ENCODE data around the gene ZBTB46.
"Not testable (repeated sequence)": the region's sequence is repeated elsewhere in the genome, so short reads cannot be mapped to it uniquely, and the experiment has no call there.

The ZBTB46 gene

DNA sequence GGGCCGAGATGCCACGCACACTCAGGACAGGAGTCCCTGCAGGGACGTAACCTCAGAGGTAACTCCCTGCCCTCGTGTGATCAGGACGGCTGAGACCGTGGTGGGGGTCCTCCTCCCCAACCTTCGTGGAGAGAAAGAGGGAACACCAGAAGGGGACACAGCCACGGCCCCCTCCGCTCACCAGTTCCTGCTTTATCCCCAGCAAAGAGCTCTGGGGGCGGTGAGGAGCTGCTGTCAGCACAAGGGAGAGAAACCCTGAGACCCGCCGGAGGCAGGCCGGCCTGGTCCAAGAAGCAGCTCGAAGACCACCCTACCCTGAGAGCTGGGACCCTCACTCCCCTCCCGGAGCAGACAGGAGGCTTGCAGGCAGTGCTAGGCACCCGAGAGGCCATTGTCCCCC is 47.1 kb downstream of the ZBTB46 start:
- peak; percentile 13 for DNase-seq

DNA sequence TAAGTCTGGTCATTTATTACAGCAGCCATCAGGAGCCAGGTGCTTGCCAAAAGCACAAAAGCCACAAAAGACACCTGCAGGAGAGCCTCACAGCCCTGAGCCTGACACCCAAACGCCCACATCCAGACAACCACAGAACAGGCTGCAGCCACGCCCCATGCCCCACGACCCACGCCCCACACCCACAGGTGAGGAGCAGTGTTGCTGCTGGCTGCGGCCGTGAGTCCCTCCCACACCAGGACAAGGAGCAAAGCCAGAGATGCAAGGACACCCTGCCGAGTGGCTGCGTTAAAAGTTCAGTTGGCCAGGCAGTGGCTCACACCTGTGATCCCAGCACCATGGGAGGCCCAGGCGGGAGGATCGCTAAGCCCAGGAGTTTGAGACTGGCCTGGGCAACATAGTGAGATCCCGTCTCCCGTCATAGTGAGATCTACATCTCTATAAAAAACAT is 48.5 kb downstream of the ZBTB46 start:
- DNase-seq, result peak; percentile 18

DNA sequence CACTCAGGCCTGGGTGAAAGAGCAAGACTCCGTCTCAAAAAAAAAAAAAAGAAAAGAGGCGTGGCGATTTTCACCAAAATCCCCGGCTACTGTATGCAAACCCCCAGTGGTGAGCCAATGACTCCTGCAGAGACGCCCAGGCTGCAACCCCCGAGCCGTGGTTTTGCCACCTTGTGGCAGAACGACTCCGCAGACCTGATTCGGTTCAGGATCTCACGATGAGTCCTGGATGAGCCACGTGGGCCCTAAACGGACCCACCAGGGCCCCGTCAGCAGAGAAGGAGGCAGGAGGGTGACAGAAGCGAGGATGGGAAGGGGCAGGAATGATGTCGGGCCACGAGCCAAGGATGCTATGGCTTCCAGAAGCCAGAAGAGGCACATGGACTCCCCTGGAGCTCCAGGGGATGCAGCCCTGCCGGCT is 49.0 kb downstream of the ZBTB46 start:
- DNase-seq, result peak; percentile 83

DNA sequence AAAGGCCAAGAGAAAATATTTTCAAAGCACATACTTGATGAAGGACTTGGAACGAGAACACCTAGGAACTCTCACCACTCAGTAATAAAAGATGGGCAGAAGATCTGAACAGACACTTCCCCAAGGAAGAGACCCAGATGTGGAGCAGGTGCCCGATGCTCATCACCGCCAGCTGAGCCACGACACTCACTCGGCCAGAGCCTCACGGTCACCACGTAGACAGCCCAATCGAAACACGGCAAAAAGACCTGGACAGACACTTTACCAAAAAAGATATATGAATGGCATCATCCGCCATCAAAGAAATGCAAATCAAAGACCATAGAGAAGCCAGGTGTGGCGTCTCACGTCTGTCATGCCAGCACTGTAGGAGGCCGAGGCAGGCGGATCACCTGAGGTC is 49.9 kb downstream of the ZBTB46 start:
- peak; percentile 1 for DNase-seq

DNA sequence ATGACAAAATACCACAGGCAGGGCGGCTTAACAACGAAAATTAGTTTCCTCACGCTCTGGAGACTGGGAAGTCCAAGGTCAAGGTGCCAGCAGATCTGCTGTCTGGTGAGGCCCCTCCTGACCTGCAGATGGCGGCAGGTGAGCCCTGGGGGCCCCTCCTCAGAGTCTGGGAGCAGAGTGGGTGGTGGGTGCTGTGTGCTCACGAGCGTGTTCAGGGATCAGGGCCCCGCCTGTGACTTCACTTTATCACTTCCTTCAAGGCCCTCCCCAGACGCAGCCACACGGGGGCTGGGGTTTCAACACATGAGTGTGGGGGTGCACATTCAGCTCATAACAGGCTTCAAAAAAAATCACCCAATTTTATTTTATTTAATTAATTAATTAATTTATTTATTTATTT is 52.2 kb downstream of the ZBTB46 start:
- DNase-seq, result peak; percentile 2

DNA sequence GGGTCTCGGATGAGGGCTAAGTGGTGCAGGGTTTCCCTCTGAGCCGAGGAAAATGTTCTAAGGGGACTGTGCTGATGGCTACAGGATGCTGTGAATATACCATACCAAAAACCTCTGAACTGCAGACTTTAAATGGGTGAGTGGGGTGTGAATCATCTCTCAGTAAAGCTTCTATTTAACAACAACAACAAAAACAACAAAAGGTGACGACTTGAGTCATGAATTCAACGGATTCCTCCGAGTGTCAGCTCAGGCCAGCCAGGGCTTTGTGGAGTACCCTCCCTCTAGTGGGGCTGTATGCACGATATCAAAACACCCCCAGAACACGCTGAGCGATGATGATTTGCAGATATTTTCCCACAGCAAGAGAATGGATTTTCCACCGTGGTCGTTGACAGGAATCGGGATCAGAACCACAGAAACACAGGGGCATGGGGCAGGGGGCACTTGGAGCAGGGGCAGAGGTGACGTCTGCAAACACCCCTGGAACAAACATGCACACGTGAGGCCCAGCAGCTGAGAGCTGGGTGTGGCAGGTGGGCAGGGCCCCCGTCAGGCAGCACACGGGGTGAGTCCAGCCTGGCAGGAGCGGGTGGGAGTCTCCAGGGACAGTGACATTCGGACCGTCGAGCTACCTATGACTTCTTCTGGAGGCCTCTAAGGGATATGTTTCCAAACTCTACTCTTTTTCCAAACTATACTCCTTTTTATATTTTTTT is 52.9 kb downstream of the ZBTB46 start:
- no peak for DNase-seq

DNA sequence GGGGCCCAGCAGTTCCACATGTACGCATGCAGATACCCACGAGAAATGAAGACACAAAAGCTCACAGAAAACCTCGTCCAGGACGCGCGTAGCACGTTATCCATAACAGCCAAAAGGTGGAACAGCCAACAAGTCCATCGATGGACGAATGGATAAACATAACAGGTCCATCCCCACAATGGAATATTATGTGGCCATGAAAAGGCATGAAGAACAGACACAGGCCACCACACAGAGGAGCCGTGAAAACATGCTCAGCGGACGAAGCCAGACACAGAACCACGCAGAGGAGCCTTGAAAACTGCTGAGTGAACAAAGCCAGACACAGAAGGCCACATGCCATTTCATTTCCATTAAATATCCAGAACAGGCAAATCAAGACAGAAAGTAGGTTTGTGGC is 53.5 kb downstream of the ZBTB46 start:
- DNase-seq, result peak; percentile 12

DNA sequence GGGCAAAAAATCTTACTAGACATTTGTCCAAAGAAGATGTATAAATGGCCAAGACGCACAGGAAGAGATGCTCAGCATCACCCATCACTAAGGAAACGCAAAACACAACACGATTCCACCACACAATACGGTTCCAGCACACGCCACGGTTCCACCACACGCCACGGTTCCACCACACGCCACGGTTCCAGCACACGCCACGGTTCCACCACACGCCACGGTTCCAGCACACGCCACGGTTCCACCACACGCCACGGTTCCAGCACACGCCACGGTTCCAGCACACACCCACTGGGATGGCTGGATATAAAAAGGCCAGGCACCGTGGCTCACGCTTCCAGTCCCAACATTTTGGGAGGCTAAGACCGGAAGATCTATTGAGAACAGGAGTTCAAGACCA is 54.2 kb downstream of the ZBTB46 start:
- not testable (repeated sequence) for DNase-seq

DNA sequence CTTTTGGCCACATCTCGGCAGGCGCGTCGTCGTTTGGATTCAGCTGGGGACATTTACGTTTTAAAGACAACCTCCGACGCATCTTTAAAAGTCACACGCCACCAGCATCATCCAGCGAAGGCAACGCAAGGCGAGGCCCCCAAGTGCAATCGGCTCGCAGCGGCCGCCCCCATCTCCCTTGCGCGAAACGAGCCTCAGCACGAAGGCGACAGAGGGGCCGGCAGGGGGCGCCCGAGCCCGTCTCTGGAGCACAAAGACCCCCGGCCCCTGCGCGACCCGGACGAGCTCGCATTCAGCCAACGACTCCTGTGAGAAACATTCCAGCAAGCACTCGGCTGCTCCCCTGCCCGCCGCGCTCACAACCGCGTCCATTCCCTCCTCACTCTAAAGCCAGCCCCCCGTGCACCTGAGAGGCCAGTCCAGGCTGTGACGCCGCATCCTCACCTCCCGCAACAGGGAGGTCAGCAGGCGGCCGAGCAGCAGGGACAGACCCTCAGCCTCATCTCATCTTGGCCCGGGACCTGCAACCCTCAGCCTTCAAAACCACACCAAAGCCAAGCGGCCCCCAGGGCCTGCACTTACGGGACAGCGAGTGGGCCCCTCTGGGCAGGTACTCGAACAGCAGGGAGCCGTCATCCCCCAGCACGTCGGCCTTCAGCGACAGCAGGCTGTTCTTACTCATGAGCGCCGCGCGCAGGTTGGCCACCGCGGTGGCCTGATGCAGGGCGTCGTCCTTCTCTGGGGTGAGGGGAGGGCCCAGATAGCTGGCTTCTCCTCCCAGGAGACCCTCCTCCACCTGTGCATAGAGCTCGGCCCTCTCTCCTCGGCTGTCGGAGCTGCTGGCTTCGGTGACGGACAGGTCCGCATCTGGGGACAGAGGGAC is 55.7 kb downstream of the ZBTB46 start:
- DNase-seq, result peak; percentile 22

DNA sequence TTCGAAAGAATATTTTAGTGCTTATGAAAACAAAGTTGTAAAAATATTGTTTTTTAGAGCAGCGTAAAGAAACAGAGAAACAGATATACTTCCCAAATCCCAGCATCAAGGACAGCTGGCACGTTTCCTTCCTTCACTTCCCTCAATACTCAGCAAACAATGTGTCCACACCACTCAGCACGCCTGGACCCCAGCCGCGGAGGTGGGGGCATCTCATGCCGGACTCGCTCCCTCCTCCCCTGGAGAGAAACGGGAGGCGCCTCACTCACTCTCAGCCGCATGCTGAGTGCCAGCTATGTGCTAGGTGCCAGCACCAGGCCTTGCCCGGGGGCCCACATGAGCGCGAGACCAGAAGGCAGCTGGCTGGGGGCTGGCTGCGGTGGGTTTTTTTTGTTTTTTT is 56.8 kb downstream of the ZBTB46 start:
- peak; percentile 7 for DNase-seq

DNA sequence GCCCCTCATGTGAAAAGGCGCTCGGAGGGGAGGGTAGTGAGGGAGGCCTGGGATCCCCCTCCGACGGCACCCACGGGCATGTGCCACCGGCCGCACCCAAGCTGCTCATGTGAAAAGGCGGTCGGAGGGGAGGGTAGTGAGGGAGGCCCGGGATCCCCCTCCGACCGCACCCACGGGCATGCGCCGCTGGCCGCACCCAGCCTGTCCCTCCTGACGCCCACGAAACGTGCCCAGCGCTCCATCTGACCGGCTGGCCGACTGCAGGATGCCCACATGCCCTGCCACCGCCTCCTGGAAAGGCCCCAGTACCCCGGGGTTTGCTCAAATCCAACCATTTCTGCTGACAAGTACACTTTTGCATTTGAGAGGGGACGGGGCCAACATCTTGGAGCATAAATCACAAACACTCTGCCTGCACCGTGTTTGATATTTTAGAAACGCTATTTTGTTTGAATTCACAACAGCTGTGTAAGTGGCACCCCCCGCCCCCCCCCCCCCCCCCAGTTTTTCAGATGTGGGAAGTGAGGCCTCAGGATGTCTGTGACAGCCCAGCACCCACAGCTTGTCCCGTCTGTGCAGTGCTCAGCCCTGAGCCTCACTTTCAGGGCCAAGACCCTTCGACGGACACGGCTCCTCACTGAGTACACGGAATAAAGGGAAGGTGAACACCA is 57.4 kb downstream of the ZBTB46 start:
- DNase-seq, result peak; percentile 14

DNA sequence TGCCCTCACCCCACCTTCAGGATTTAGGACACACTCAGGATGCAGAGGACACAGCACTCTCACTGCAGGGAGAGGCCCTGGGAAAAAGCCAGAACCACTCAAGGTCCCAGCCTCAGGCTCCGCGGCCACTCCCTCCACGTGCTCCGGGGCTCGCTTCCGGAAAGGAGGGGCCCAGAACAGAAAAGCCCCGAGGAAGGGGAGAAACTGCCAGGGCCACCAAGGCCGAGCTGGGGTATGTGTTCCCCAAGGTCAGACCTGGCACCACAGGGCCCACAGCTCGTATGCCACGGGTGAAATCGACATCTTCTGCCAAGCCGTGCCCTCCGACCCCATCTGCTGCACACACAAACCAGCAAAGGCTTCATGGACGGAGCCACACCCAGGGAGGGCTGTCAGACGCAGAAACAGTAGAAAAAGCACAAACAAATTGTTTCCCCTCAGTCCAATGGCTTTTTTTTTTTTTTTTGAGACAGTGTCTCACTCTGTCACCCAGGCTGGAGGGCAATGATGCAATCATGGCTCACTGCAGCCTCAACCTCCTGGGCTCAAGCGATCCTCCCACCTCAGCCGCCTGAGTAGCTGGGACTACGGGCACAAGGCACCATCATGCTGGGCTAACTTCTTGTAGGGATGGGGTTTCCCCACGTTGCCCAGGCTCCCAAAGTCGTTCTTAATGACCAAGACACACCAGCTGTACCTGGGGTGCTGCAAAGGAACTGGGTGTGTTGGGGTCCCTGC is 58.1 kb downstream of the ZBTB46 start:
- DNase-seq, result peak; percentile 11

DNA sequence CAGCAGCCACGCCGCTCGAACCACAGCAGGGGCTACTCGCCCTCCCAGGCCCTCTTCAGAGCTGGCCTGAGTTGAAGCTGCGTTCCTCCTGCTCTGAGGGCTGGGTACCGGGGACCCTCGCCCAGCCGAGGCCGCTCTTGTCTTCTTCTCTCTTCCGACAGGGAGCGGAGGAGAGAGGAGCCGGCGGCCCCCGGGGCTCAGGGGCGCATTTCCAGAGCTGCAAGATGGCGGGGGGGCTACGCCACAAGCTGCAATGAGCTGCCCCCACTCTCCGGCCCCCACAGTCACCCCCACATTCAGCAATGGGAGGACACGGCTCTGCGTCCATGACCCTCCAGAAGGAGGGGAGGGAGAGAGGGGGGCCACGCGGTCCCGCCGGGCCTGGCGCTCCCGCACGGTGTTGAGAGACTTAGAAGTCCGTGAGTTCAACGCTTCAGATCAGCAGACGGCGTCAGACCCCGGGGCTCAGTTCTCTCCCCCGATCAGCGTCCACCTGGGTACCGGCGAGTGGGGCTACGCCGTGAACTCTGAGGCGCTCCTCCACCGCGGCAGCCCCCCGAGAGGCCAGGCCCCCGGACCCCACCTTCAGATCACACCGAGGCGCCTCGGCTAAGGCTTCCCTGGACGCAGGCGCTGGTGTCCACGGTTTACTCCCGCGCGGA is 59.9 kb downstream of the ZBTB46 start:
- peak; percentile 9 for DNase-seq

DNA sequence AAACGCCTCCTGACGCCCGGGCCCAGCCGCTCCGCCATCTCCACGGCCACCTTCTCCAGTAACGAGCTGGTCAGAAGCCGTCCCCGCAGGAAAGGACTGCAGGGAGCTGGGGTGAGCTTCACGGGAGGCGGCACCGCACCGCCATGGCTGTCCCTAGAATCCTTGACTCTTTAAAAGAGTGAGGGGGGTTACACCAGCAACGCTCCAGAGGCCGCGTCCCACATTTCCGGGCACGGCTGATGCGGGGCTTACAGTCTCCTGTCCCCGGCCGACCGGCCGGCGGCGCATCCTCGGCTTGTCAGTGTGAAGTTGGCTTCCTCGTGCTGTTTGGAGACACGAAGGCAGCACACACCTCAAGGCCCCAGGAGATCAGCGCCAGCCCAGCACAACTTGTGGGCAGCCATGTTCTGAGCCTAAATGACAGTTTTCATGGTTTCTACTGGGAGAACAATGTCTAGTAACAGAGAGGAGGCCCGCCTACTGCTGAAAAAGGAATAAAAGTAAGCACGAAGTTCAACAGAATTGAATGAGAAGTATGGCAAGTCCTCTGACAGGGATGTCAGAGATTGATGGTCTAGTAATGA is 61.1 kb downstream of the ZBTB46 start:
- peak; percentile 9 for DNase-seq

DNA sequence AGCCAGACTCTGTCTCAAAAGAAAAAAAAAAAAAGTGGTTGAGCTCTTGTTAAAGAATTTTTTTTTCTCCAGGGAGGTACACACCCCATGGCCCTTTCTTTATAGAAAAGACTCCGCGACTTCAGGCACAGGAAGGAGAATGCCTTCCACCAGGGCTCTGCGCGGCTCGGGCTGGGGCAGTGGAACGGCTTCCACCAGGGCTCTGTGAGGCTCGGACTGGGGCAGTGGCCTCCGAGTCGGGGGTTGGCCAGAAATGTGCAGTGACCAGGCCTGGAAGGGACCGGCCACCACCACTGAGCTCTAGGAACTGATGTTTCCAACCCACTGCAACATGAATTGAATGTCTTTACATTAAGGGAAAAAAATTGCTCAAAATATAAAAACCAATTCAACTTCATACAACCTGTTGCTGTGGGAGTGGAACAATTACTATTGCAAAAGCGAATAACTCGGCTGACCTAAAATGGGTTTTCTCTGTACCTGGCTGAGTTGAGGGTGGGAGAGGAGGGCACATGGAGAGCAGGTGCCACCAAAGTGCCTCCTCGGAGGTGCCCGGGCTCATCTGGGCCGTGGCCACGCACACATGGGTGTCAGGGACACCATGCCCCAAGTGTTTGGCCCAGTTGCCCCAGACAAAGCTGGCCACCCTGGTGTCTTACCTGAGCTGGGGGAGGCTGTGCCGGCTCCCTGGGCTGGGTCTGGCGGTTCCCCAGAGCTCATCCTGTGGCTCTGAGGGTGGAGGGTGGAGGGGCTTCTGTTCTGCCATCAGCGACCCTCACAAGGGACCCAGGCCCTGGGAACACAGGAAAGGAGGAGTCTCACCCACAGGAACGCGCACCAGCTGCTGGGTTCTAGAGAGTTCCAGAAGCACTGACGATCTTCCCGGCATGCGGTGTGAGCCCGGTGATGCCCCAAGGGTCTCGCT is 62.2 kb downstream of the ZBTB46 start:
- peak; percentile 10 for DNase-seq

DNA sequence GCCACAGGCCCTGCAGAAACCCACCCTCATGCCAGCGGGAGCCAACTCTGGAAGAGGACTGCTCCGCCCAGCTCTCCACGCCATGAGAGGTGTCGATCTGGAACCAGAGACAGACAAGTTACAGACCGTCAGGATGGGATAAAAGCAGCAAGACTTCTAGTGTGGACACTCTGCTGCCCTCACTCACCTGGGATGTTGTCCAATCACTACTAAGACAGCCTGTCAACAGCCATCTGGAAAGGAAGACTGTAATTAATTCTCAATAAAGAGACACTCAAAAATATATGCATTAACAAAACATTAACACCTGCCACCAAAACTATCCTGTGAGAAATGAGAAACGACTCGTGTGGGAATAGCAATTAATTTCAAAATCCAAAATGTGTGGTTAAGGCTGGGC is 63.2 kb downstream of the ZBTB46 start:
- no peak for DNase-seq

DNA sequence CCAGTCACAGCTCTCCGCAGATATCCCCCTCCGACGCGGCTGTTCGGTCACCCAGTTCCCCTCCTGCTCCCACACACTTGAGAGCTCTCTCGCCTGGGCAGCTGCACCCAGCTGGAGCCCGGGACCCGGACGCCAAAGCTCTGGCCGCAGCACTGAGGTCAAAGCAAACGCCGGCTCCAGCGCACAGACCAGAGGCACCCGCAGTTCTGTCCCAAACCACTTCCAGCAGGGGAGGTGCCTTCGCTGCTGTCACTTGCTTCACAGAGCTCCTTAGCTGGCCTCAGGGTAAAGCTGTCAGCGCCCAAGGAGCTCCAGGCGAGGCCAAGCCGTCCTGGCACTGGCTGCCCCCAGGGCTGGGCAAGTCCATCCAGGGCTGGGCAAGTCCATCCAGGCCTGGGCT is 63.6 kb downstream of the ZBTB46 start:
- no peak for DNase-seq

DNA sequence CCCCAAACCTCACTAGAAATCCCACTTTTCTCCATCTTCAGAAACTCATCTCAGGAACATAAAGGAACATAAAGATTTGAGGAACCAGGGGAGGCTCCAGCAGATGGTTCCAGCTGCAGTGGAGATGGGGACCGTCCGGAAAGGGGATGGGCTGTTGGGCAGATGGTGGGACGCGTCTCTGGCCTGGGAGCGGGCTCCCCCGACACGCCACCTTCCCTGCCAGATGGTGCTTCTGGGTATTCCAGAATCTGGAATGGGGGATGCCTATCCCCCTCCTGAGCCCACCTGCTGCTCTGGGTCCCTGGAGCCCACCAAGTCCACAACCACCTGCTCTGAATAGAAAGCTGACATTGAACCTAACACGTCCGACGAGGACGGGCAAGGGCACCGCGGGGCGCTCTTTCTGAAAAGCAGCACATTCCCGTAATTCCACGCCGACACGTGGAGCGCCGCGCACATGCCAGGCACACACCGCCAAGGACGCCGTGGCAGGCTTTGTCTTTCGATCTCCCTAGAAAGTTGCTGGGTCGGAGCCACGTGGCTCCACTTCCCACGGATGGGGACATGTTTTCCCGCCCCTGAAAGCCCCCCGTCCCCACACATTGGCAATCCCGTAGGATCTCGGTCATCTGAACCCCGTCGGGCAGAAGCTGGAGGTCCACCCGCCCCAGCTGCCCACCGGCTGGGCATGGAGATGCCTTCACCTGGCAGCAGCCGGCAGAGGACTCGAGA is 64.2 kb downstream of the ZBTB46 start:
- no peak for DNase-seq

DNA sequence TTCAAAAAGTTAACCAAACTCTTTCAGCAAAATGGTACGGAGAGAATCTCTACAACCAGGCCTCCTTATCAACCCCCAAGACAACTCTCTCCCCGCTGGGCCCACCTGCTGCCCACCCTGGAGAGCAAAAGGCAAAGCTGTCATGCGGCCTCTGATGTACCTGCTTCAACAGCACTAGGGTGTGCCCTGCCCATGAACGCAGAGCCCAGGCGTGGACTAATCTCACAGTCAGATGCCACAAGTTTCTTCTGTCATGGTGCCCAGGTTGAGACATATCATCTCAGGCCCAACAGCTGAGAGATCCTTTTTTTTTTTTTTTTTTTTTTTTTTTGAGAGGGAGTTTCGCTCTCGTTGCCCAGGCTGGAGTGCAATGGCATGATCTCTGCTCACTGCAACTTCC is 65.2 kb downstream of the ZBTB46 start:
- DNase-seq, result no peak
